Duodenal mucosa (tissue), 2 donors: ENCODE measurements around the gene URAD.
"Not testable (repeated sequence)": the region's sequence is repeated elsewhere in the genome, so short reads cannot be mapped to it uniquely, and the experiment has no call there.

ENCODE experiments used
- H3K27ac ChIP-seq: one replicate; pipeline ENCODE4 v1.7.0; 2013; ENCODE audit warnings: low read depth, low read length
- H3K27me3 ChIP-seq, 2 donors: one replicate each; pipeline ENCODE4 v1.7.0; 2013; ENCODE audit warnings: low read length in 2 of 2, control low read depth in 1 of 2; ENCODE audit not compliant: insufficient read depth in 2 of 2, control insufficient read depth in 1 of 2
- H3K36me3 ChIP-seq, 2 donors: one replicate each; pipeline ENCODE4 v1.7.0; 2013; ENCODE audit warnings: low read length in 2 of 2, control low read depth in 1 of 2; ENCODE audit not compliant: insufficient read depth in 2 of 2, control insufficient read depth in 1 of 2
- H3K4me1 ChIP-seq, 2 donors: one replicate each; pipeline ENCODE4 v1.7.0; 2013; ENCODE audit warnings: low read length in 2 of 2, control low read depth in 1 of 2; ENCODE audit not compliant: insufficient read depth in 2 of 2, control insufficient read depth in 1 of 2
- H3K4me3 ChIP-seq, 2 donors: one replicate each; pipeline ENCODE4 v1.7.0; 2013; ENCODE audit warnings: low read length in 2 of 2, low read depth in 1 of 2
- H3K9ac ChIP-seq, 2 donors: one replicate each; pipeline ENCODE4 v1.7.0; 2013; ENCODE audit warnings: low read length in 2 of 2, low read depth in 1 of 2
- H3K9me3 ChIP-seq, 2 donors: one replicate each; pipeline ENCODE4 v1.7.0; 2013; ENCODE audit warnings: low read length in 2 of 2, control low read depth in 1 of 2; ENCODE audit not compliant: control insufficient read depth in 1 of 2

URAD gene, protein sequence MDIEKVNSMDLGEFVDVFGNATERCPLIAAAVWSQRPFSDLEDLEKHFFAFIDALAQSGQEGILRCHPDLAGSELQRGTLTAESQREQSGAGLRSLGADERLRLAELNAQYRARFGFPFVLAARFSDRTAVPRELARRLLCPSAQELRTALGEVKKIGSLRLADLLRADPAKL

GRCh38 chr13:27988520-27988919, at the start of gene URAD:
Gene URAD, minus strand, starts transcription at chr13:27988693. Its CDS starts 56 bp downstream, at chr13:27988637.
- H3K36me3 ChIP-seq, result no peaks in the 10 kb centered on the region
- H3K9me3 ChIP-seq, result no peaks in the 10 kb centered on the region
- H3K4me3 ChIP-seq, result no peak within 1 kb of the TSS
- no peaks in the 10 kb centered on the region for H3K4me1 ChIP-seq
- H3K9ac ChIP-seq, result no peak within 1 kb of the TSS
- H3K27ac ChIP-seq, result no peak within 1 kb of the TSS
- H3K27me3 ChIP-seq, result no peaks in the 10 kb centered on the region

DNA sequence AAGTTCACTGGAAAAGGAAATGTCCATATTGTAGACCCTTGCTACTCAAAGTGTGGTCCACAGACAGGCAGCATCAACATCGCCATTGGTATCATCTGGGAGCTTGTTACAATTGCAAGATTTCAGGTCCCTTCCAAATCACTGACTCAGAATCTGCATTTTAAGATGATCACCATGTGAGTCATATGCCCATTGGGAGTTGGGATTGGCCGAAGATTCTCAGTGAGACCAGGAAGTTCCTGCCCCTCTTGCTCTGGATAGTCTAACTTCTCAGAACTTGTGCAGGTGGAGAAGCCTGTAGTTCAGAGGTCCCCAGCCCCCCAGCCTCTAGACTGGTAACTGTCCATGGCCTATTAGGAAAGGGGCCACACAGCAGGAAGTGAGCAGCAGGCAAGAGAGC, 48.9 kb upstream of the URAD start:
- Histone ChIP-seq H3K9ac (no peak overlapping the region), H3K36me3 (no peaks in the 10 kb centered on the region), H3K4me1 (no peaks in the 10 kb centered on the region), H3K4me3 (no peak overlapping the region), H3K9me3 (no peaks in the 10 kb centered on the region), H3K27ac (no peak overlapping the region), H3K27me3 (no peaks in the 10 kb centered on the region)

DNA sequence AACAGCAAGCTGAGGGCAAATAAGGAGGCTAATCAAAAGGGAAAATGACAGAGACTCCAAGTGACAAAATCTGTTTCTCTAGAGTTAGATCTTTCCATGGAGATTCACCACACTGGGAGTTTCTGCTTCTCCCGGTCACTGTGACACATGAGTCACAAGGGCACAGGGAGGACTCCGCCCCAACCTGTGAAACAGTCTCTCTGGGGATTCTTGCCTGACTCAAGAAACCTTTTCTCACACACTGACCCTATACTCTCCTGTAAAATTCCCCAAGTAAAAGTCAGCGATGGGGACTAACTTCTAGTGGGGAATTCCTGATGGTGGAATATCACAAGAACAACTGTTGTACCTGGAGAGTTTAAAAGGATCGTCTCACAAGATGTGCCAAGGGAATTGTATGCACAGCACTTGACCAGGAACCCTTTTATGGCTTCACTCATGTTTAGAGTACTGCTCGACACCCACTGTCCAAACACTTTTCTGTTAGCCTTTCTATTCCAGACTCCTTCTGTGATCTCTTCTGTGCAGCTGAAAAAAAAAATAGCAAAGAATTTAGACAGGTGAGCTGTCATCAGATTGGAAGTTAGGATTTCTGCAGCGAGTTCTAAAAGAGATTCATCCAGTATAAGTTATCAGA, 46.8 kb upstream of the URAD start:
- Histone ChIP-seq H3K27me3 (no peaks in the 10 kb centered on the region), H3K9me3 (no peaks in the 10 kb centered on the region), H3K9ac (no peak overlapping the region), H3K4me1 (no peaks in the 10 kb centered on the region), H3K27ac (no peak overlapping the region), H3K36me3 (no peaks in the 10 kb centered on the region), H3K4me3 (no peak overlapping the region)

- Histone ChIP-seq H3K4me1 (no peaks in the 10 kb centered on the region), H3K9me3 (no peaks in the 10 kb centered on the region), H3K9ac (no peak overlapping the region), H3K27me3 (no peaks in the 10 kb centered on the region), H3K36me3 (no peaks in the 10 kb centered on the region), H3K4me3 (no peak overlapping the region), H3K27ac (no peak overlapping the region)
These were observed 45.6 kb upstream of the URAD start for GRCh38 chr13:28033894-28034655.

DNA sequence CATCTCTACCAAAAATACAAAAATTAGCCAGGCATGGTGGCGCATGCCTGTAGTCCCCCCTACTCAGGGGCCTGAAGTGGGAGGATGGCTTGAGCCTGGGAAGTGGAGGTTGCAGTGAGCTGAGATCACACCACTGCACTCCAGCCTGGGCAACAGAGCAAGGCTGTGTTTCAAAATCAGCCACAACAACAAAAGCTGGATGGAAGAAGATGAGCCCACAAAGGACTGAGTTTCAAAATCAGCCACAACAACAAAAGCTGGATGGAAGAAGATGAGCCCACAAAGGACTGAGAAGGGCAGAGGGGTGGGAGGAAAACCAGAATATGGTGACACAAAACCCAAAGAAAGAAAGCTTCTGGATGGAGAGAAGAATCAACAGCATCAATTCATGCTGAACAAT, 43.9 kb upstream of the URAD start:
- H3K4me3 ChIP-seq, H3K9ac ChIP-seq, H3K9me3 ChIP-seq, H3K27me3 ChIP-seq, H3K27ac ChIP-seq, H3K36me3 ChIP-seq, H3K4me1 ChIP-seq: not testable (repeated sequence)

- H3K9me3 ChIP-seq, result no peaks in the 10 kb centered on the region
- no peaks in the 10 kb centered on the region for H3K36me3 ChIP-seq
- H3K4me1 ChIP-seq, result no peaks in the 10 kb centered on the region
- H3K27ac ChIP-seq, result no peak overlapping the region
- no peak overlapping the region for H3K4me3 ChIP-seq
- no peaks in the 10 kb centered on the region for H3K27me3 ChIP-seq
- no peak overlapping the region for H3K9ac ChIP-seq
These were observed 43.4 kb upstream of the URAD start for GRCh38 chr13:28031896-28032288.

DNA sequence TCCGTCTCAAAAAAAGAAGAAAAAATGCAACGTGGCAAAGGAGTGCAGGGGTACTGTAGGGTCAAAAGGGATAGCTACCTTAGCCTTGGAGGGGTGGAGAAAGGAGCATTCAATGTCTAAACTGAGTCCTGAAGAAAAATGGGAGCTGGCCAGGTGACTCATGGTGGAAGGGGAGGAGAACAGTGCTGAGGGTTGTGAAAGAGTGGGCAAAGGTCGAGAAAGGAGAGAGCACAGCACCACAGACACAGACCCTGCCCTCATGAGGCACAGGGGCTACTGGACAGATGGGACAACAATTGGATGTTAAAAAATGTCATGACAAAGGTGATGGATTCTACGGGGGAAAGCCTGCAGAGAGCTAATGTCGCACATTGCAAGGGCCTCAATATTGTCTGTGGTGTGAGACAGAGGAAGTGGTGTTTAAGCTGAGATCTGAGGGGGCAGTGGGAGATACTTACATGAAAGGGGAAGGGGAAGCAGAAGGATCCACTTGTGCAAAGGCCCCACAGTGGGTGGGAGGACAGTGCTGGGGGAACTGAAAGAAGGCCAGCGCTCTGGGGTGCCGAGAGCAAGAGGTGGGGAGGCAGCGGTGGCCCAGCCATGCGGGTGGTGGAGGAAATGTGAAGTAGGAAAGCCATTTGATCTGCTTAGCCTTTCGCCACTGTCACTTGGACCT, 42.9 kb upstream of the URAD start:
- no peaks in the 10 kb centered on the region for H3K4me1 ChIP-seq
- H3K36me3 ChIP-seq, result no peaks in the 10 kb centered on the region
- no peak overlapping the region for H3K27ac ChIP-seq

DNA sequence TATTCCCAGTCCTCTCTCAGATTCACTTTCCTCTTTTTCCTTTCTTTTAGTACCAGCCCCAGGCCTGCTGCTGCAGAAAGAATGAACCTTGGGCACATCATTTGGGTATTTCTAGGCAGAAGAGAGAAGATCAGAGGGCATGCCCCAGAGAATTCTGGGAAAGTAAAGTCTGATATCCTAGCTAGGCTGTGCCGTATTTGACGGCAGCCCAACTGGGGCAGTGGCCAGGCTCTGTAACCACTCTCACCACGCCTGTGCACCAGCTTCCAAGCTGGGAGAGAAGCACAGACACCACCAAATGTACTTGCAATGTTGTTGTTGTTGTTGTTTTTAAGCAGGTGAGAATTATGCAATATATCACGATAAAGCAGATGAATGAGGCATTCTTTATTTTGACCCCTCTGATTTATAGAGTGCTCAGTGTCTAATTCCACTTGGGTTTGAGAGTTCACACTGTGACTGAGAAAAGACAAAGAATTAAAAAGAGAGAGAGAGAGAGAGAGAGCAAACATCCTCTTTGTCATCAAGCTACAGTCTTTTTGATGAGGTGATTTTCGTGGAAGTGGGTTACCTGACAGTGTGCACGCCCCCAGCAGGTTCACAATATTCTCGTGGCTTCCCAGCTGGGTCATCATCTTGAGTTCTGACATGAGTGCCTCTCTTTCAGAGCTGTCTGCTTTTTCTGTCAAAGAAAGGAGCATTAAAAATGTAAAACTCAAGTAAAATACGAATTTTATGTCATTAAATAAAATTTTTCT, 39.3 kb upstream of the URAD start:
- Histone ChIP-seq H3K27ac (no peak overlapping the region), H3K27me3 (no peaks in the 10 kb centered on the region), H3K4me1 (peaks cover 0 to 3% of the 10 kb centered on the region in 2 donors), H3K36me3 (no peaks in the 10 kb centered on the region), H3K4me3 (no peak overlapping the region), H3K9ac (no peak overlapping the region), H3K9me3 (no peaks in the 10 kb centered on the region)

More for the DNA sequence above, 42.9 kb upstream of the URAD start:
- Histone ChIP-seq H3K4me3 (no peak overlapping the region), H3K27me3 (no peaks in the 10 kb centered on the region), H3K9ac (no peak overlapping the region), H3K9me3 (no peaks in the 10 kb centered on the region)

- H3K9ac ChIP-seq, result no peak overlapping the region
- H3K27me3 ChIP-seq, result no peaks in the 10 kb centered on the region
- H3K36me3 ChIP-seq, result no peaks in the 10 kb centered on the region
- H3K27ac ChIP-seq, result no peak overlapping the region
- peaks cover 0 to 5% of the 10 kb centered on the region in 2 donors for H3K4me1 ChIP-seq
- no peak overlapping the region for H3K4me3 ChIP-seq
- H3K9me3 ChIP-seq, result no peaks in the 10 kb centered on the region
These were observed 38.6 kb upstream of the URAD start for GRCh38 chr13:28027071-28027470.
